Measurements from ENCODE around the gene ABCD2. TPM values are rescaled to one million over a fixed set of nuclear protein-coding genes. Genes with fewer than 3 reads are reported as not detected.

Gene ABCD2
- total RNA-seq, 1 donor from 2014 or later, result 0.47 TPM

GRCh38 chr12:39616251-39616650 is 3.4 kb downstream of the ABCD2 start:
- no peak overlapping the region for H3K4me3 ChIP-seq
- H3K36me3 ChIP-seq, result no peaks in the 10 kb centered on the region
- no peaks in the 10 kb centered on the region for H3K9me3 ChIP-seq
- H3K27ac ChIP-seq, result no peak overlapping the region
- H3K4me1 ChIP-seq, result peaks cover 6% of the 10 kb centered on the region
- no peak for TF ChIP-seq CTCF (IDR thresholded peaks at IDR 0.05)
- DNase-seq (no peak), ATAC-seq (no peak)
- H3K27me3 ChIP-seq (ENCODE audit: low read depth), result no peaks in the 10 kb centered on the region
- intact Hi-C loops (cut with DNase I), result no loop called here

GRCh38 chr12:39613525-39613924 is 6.1 kb downstream of the ABCD2 start:
- ATAC-seq, result no peak
- H3K4me3 ChIP-seq, result no peak overlapping the region
- no peak for DNase-seq
- no peak for TF ChIP-seq CTCF (IDR thresholded peaks at IDR 0.05)
- no peaks in the 10 kb centered on the region for H3K4me1 ChIP-seq
- H3K27ac ChIP-seq, result no peak overlapping the region
- no peaks in the 10 kb centered on the region for H3K9me3 ChIP-seq
- H3K27me3 ChIP-seq (ENCODE audit: low read depth), result no peaks in the 10 kb centered on the region
- no peaks in the 10 kb centered on the region for H3K36me3 ChIP-seq
- intact Hi-C loops (cut with DNase I), result no loop called here

- Histone ChIP-seq H3K36me3 (no peaks in the 10 kb centered on the region), H3K4me3 (no peak overlapping the region), H3K27me3 (ENCODE audit: low read depth) (no peaks in the 10 kb centered on the region), H3K9me3 (no peaks in the 10 kb centered on the region), H3K27ac (no peak overlapping the region), H3K4me1 (no peaks in the 10 kb centered on the region)
- no peak for ATAC-seq
- intact Hi-C loops (cut with DNase I), result no loop called here
- no peak for TF ChIP-seq CTCF (IDR thresholded peaks at IDR 0.05)
- no peak for DNase-seq
Observed at GRCh38 chr12:39612250-39612649, 7.4 kb downstream of the ABCD2 start.

GRCh38 chr12:39611818-39612217 is 7.8 kb downstream of the ABCD2 start:
- no peak for DNase-seq
- no peaks in the 10 kb centered on the region for H3K27me3 ChIP-seq (ENCODE audit: low read depth)
- intact Hi-C loops (cut with DNase I), result no loop called here
- no peak overlapping the region for H3K4me3 ChIP-seq
- ATAC-seq, result no peak
- H3K9me3 ChIP-seq, result no peaks in the 10 kb centered on the region
- H3K4me1 ChIP-seq, result no peaks in the 10 kb centered on the region
- TF ChIP-seq CTCF (IDR thresholded peaks at IDR 0.05), result no peak
- no peaks in the 10 kb centered on the region for H3K36me3 ChIP-seq
- no peak overlapping the region for H3K27ac ChIP-seq

- Histone ChIP-seq H3K4me3 (no peak overlapping the region), H3K27ac (no peak overlapping the region), H3K9me3 (no peaks in the 10 kb centered on the region), H3K27me3 (ENCODE audit: low read depth) (no peaks in the 10 kb centered on the region), H3K4me1 (no peaks in the 10 kb centered on the region), H3K36me3 (no peaks in the 10 kb centered on the region)
- no peak for TF ChIP-seq CTCF (IDR thresholded peaks at IDR 0.05)
- ATAC-seq (no peak), DNase-seq (no peak)
- intact Hi-C loops (cut with DNase I), result no loop called here
Observed at GRCh38 chr12:39610436-39611025, 9.1 kb downstream of the ABCD2 start.

All from lower lobe of right lung (tissue), 2 donors.